ENCODE data around the gene TIMM23.
A peak's percentile ranks its signal among the peaks of the same experiment; 100 is the strongest.
"Not testable (repeated sequence)": the region's sequence is repeated elsewhere in the genome, so short reads cannot be mapped to it uniquely, and the experiment has no call there.

TIMM23 gene

DNA sequence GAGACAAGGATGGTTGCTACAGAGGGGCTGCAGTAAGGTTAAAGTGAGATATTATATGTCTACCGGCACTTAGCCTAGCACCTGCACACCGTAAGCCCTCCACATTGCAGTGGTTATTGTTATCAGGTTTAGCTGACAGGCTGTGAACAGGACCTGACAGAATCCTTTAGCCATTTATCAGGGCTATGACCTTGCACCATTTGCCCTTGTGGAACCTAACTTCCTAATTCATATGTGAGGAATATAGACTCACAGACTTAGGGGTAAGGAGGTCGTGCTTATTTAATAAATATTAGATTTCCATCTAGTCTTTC is 48.0 kb downstream of the TIMM23 start:
- no peak for DNase-seq (ENCODE audit: low read depth in 2 of 2, low spot score in 1 of 2)

DNA sequence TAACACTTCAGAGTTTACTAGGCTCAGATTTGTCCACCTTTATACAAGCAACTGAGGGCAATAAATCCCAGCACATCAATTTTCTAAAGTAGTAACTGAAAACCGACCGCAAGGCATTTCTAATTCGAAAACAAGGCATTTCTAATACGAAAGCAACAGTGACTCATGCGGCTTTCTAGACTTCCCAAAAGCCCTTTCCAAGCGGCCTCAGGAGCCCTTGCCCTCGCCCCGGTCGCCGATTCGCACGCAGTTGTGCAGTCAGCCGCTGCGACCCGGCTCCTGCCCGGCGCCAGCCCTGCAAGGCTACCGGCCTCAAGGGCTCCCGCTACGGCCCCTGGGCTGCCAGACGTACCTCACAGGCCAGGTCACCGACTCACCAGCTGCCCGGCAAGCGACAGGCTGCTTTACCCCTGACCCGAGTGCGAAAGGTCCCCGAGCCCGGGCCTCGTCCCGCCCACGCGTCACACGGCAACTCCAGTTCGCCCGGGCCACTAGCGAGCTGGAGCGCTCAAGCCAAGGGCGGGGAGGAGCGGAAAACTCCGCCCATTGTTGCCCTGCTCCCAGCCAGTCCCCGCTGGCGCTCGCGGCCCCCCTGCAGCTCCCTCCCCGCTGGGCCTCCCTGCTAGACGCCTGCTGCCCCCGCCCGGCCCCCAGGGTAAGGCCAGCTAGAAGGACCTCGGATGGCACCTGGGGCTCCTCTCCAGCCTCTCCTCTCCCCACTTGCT is 50.9 kb downstream of the TIMM23 start:
- DNase-seq (ENCODE audit: low read depth in 2 of 2, low spot score in 1 of 2) = peak; percentile 42 to 61

DNA sequence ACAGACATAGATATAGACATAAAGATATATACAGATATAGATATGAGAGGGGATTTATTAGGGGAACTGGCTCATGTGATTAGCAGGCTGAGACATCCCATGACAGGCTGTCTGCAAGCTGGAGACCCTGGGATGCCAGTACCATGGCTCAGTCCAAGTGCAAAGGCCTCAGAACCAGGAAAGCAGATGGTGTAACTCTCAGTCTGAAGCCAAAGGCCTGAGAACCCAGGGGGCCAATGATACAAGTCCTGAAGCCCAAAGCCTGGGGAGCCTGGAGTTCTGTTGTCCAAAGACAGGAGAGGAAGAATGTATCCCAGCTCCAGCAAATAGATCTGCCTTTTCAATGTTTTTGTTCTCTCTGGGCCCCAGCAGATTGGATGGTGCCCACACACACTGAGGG is 52.7 kb downstream of the TIMM23 start:
- no peak for DNase-seq (ENCODE audit: low read depth in 2 of 2, low spot score in 1 of 2)

DNA sequence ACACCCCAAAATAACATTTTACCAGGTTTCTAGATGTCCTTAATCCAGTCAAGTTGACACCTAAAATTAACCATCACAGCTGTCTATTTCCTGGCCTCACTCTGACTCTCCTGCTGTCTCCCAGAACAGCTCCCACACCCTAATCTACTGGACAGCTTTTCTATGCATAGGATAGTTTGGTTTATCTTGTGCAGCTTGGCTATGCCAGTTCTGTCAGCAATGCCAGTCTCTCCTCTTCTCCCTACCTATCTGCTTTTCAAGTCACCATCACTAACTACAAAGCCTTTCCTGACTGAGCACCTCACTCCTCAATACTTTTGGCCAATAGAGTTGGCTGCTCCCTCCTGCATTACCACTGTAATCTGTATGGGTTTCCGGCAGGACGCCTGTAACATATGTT is 53.1 kb downstream of the TIMM23 start:
- no peak for DNase-seq (ENCODE audit: low read depth in 2 of 2, low spot score in 1 of 2)

DNA sequence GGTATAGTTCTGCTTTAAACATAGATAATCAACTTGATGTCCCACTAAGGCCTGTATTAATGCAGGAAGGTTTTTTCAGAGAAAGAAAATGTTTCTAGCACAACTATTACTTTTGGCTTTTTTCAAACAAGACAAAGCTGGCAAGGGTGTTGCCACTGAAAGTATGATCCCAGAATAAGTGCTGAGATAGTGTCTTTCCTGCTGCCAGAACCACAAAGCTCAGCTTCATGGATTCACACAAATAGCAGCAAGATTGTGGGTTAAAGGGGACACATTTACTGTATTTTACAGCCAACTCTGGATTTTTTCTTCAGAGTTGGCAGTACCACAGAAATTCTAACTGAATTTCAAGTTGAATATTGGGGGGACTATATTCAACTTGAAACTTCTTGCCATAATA is 53.8 kb downstream of the TIMM23 start:
- DNase-seq (ENCODE audit: low read depth in 2 of 2, low spot score in 1 of 2) = no peak

DNA sequence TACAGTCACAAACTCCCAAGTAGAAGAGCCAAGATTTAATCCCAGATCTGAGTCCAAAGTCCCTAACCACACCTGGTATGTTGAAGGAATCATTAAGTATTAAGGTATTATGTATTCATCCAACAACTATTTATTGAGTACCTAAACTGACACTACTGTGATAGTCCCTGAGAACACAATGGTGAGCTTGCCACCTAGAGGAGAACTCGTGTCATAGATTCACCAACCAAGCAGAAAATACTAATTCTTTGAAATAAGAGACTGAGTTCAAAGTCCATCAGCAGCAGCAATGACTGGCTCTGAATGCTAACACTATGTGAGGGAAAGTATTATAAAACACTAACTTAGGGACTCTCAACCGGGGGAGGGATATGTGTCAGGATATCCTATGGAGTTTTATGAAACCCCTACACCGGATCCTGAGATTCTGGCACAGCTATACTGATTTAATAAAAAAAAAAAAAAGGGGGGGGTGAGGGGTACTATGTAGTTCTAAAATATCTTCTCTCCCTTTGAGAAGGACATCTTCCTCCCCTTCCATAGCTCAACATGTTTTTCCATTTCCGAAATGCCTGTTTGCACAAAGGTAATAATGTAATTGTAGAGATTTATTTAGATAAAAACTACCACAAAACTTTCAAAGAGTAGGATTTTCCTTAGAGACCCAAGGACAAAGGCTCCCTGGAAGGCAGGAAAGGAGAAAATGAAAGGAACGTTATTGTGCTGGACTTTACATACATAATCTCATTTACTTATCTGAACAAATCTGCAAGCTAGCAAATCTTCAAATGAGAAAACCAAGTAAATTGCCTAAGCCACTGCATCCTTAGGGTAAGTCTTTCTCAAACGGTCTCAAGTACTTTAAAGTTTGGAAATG is 56.5 kb downstream of the TIMM23 start:
- DNase-seq (ENCODE audit: low read depth in 2 of 2, low spot score in 1 of 2) = no peak

DNA sequence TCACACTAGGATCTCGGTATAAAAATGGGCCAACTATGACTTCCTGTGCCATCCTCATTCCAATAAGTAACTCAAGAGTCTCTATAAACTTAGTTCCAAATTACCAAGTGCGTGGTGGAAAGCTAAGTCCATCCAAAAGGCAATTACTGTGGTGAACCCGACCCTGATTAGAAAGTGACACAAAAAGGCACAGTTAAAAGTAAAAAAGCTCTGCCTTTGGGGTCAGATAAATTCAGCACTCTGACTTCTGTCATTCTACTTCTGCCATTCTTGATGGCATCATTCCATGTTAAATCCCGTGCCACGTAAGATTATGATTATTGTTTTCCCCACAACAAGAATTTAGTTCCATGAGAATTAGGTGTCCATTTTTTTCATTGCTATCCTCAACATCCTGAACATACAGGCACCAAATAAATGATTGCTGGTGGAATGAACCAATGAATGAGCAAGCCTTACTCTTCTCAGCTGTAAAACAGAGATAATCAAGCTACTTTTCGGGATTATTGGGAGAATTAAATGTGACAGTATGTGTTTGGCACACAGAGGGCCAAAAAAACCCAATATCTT is 57.3 kb downstream of the TIMM23 start:
- no peak for DNase-seq (ENCODE audit: low read depth in 2 of 2, low spot score in 1 of 2)

DNA sequence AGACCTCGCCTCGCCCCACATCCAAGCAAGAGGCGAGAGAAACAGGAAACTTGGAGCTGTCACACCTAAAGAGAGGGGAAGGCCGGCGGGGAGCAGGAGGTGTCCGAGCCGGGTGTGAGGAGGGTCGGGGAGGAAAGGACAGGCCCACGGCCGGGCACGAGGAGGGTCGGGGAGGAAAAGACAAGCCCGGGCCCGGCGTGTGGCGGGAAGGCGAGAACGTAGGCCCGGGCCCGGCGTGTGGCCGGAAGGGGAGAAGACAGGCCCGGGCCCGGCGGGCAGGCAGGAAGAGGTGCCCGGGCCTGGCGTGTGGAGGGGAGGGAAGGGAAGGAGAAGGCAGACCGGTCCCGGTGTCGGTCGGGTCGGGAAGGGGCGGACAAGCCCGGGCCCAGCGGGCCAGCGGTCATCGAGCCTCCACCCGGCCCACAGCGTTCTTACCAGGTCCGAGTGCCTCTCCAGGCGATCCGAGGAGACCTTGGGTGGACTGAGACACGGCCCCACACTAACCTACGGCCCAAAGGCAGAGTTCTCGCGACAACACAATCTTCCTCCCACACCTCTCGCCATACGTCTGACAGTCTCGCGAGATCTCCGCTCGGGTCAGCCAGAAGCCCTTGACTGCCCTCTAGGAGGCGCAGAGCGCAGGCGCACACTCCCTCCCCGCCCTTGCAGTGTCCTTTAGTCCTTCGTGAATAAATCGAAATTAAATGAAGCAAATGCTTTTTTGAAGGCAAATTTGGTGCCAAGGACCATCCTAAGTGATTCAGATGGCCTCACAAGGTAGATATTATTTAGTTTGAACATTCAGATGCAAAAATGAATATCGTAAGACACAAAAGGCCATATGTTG is 58.0 kb downstream of the TIMM23 start, which contains the start of gene NCOA4:
NCOA4 (minus strand) TSS at position 533 of the 847 bp plus-strand sequence. CDS start 13,943 bp downstream, outside the sequence.
- peak; percentile 90 to 96 for DNase-seq (ENCODE audit: low read depth in 2 of 2, low spot score in 1 of 2)

DNA sequence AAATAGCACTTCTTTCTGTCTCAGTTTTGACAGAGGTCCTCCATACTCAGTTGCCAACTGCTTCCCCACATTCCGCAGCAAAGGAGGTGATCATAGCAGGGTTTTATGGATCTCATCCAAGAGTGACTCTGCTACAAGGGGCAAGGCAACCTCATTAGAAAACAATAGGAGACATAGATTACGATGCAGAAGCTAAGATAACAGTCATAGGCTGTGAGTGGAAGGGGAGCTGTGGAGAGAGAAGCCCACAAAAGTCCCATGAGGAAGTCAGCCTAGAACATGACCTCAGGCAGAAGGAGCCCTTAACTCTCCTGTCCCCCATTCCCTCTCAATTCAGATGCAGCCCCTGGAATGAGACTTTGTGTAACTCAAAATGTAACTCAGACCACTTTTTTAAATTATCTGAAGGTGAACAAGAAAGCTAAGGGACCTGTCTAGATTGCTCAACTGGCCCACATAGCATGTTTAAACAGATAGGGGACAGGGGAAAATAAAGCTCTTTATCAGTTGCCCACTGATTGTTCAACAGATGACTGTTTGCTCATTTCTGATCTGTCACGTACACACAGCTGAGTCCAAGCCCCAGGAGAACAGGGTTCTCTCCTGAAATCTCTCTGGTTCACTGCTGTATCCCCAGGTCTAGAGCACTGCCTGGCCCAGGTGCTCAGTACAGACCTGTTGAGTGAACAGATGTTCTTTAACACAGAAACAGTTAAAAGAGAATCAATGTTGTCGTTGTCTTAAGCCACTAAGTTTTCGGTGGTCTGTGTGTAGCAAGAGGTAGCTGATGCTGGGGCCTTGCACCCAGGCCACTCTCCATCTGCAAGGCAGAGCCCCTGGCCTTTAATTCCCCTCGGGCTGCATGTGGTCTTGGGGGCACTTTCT is 59.6 kb downstream of the TIMM23 start:
- no peak for DNase-seq (ENCODE audit: low read depth in 2 of 2, low spot score in 1 of 2)

DNA sequence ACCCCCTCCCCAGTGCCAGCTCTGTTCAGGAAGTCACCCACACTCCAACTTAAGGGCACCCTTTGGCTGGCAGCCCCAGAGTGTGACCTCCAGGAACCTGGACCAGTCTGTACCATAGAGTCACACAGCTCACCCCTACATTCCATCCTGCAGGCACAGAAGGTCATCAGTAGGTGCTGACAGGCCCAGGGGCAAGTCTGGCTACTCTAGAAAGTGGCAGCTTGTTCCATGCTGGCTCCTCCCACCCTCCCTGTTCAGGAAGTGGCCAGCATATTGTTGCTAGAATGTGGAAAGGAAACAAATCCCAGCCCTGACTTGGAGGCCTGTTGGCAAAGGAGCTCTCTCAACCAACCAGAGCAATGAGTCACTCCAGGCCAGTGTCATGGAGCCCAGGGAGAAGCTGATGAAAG is 61.3 kb downstream of the TIMM23 start:
- DNase-seq (ENCODE audit: low read depth in 2 of 2, low spot score in 1 of 2) = no peak

DNA sequence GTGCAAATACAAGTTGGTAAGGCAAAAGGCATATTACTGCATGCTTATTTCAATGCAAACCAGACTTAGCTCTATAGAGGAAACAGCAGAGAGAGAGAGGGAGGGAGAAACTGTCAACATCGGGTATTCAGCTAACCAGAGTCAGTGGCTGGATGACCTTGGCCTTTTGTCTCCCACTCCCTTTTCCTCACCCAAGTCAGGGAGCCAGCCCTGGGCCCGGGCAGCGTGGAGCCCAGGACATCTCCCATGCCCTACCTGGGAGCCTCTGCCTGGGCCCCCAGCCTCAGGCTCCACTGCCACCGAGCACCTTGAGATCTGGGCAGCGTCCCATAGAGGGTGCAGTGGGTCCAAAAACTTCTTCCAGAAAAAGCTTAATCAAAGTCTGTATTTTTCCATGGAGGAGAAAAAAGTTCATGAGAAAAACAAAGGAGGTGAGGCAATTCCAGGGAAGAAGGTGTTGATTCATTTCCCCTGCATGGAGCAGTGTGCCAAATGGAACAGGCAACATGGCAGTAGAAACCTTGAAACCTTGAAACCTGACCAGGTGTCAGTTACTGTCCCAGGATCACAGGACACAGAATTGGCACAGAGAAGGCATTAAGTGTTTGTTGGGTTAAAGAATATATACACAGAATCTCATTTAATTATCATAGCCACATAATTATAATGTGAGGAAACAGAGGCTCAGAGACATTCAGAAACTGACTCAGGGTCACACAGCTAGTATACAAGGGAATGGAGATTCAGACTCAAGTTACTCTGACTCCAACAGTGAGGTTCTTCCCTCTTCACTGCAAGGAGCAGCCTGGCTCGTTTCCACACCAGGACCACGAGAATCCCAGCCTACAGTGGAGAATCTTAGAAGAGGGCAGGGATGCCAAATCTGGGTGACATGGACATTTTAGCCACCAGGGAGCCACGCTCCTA is 63.9 kb downstream of the TIMM23 start:
- DNase-seq (ENCODE audit: low read depth in 2 of 2, low spot score in 1 of 2) = no peak

DNA sequence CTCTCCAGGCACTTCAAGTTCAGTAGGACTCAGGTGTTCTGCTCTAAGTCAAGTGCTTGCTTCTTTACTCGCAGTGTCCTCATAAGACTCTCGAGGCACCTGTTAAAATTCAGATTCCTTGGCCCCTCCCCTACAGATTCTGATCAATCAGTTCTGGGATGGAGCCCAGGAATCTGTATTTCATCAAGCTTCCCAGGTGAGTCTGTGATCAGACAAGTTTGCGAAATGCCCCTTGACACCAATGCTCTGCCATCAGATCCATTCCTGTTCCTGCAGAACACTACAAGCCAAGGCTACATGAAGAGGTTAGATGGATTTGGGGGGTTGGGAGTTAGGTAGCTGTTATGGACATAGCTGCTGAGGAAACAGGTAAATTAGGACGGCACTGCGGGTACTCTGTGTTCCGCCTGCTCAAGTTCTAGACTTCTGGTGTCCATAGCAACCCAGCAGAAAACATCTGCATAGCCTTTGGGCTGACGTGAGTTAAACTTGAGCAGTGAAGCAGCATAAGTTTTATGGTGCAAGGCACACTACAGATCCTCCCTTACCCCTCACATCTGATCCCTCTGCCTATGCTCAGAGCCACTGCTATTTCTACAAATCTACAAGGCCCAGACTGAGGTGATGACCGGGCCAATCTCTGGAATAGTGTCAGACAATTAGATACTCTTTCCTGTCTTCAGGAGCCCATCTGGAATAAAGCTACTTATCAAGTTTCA is 65.0 kb downstream of the TIMM23 start:
- no peak for DNase-seq (ENCODE audit: low read depth in 2 of 2, low spot score in 1 of 2)

DNA sequence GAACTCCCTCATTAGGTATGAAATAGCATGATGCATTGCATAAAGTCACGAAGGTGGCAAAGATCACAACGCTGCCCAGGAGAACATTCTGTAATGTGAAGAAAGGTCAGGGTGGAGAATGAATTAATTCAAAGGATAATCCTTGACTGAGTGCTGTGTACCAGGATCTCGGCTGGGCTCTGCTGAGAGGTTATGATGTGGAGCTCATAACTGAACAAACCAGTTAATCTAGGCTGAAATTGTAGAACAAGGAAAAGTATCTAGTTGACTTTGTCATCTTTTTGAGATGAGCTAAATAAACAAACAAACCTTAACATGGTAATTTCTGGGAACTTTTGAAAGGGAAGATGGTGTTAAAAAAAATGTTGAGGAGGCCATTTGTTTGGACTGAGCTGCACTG is 67.7 kb downstream of the TIMM23 start:
- DNase-seq (ENCODE audit: low read depth in 2 of 2, low spot score in 1 of 2) = no peak

DNA sequence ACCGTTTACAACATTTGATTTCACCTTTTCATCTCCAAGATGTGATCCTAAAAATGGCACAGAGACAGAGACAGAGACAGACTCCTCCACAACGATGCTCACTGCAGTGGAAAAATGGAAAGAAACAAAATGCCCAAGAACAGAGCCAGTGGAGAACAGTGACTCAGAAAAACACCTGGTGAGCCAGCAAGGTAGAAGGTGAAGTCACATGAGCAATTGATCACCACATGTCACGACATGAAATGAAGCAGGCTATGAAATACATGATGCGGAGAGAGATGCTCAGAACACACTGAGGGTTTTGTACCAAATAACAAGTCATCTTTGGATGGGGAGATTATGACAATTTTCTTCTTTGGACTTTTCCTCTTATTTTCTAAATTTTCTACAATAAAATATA is 70.2 kb downstream of the TIMM23 start:
- no peak for DNase-seq (ENCODE audit: low read depth in 2 of 2, low spot score in 1 of 2)

DNA sequence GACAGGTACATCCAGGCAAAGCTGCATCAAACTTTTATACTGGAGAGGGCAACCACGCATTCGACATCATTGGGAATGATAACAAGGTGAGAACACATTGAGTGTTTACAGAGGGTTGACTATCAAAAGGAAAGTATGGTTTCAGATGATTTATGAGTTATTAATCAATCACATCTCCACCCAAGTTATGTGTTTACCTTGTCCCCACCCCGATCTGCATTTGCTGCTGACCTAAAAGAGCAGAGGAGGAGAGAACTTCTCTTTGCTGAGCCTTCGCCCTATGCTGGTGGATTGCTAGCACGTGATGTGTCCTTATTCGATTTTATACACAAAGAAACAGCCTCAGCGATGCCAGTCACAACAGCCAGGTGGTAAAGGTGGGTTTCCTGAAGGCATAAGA is 74.0 kb downstream of the TIMM23 start, which contains the start of gene MSMB:
MSMB (minus strand) TSS at position 9 of the 400 bp plus-strand sequence. CDS start 32 bp downstream, outside the sequence.
- DNase-seq (ENCODE audit: low read depth in 2 of 2, low spot score in 1 of 2) = no peak

DNA sequence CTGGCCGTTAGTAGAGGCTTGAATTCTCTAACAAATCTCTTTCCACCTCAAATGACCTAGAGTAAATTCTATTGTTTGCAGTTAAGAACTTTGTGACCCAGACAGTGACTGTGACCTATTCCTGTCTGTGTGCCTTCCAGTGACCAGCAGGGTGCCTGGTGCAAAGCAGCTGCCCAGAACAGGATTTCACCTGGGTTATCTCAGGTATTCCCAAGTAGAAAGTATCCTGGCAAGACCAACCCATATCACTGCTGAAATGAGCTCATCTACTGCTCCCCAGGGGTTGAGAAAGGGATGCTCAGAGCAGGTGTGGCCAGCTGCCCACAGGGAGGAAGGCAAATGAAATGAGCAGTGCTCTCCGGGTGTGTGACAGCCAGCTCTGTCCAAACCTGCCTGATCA is 75.9 kb downstream of the TIMM23 start:
- no peak for DNase-seq (ENCODE audit: low read depth in 2 of 2, low spot score in 1 of 2)

DNA sequence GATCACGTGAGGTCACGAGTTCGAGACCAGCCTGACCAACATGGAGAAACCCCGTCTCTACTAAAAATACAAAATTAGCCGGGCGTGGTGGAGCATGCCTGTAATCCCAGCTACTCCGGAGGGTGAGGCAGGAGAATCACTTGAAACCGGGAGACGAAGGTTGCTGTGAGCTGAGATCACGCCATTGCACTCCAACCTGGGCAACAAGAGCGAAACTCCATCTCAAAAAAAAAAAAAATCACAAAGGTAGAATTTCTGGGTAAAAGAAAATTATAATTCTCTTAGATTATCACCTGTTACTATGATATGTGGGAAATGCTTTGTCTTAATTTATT is 77.2 kb downstream of the TIMM23 start:
- DNase-seq (ENCODE audit: low read depth in 2 of 2, low spot score in 1 of 2) = not testable (repeated sequence)

DNA sequence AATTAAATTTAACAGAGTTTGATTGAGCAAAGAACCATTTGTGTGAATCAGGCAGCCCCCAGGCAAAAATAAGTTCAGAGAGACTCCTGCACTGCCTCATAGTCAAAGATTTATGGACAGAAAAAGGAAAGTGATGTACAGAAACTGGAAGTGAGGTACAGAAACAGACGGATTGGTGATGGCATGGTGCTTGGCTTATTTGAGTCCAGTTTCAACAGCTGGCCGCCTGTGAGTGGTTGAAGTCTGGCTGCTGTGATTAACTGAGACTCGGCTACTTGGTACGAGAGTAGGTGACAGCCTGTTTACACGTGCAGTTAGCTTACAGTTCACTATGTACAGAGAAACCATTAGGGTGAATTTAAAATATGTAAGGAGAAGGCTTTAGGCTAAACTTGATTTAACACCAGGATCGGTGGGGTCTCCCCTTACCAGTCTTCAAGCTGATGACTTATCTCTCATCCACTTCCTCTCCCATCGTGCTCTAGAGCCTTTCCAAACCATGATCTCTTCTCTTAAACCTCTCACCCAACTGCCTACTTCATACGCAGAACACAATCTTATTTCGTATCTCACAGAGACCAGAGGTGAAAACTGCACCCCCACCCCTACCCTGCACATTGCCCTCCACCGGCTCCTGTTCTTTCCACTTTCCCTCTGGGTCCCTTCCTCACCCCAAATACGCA is 78.8 kb downstream of the TIMM23 start:
- DNase-seq (ENCODE audit: low read depth in 2 of 2, low spot score in 1 of 2) = no peak
